Measurements from ENCODE around the gene ARHGEF17.

Gene ARHGEF17

GRCh38 chr11:73381589-73381988 lies 73.5 kb downstream of the ARHGEF17 start:
- Histone ChIP-seq H3K27ac (no peak overlapping the region), H3K9ac (no peak overlapping the region), H3K4me3 (ENCODE audit: low read depth, low read length) (no peak overlapping the region), H3K36me3 (ENCODE audit: control insufficient read depth, insufficient read depth, low read length) (no peaks in the 10 kb centered on the region), H3K79me2 (no peaks in the 10 kb centered on the region), H3K4me2 (ENCODE audit: low read length) (no peak overlapping the region), H2AFZ (no peak overlapping the region), H3K4me1 (peaks cover 3% of the 10 kb centered on the region), H3K27me3 (ENCODE audit: control insufficient read depth, insufficient read depth, low read length) (no peaks in the 10 kb centered on the region), H3K9me3 (ENCODE audit: control insufficient read depth, low read length) (no peaks in the 10 kb centered on the region)
- no peak for TF ChIP-seq CTCF (IDR thresholded peaks at IDR 0.05)

- no peaks in the 10 kb centered on the region for H3K79me2 ChIP-seq
- no peak for TF ChIP-seq CTCF (IDR thresholded peaks at IDR 0.05)
- no peaks in the 10 kb centered on the region for H3K36me3 ChIP-seq (ENCODE audit: control insufficient read depth, insufficient read depth, low read length)
- no peaks in the 10 kb centered on the region for H3K9me3 ChIP-seq (ENCODE audit: control insufficient read depth, low read length)
- H3K27me3 ChIP-seq (ENCODE audit: control insufficient read depth, insufficient read depth, low read length): no peaks in the 10 kb centered on the region
- H3K9ac ChIP-seq: no peak overlapping the region
- H3K4me3 ChIP-seq (ENCODE audit: low read depth, low read length): no peak overlapping the region
- no peak overlapping the region for H2AFZ ChIP-seq
- H3K4me2 ChIP-seq (ENCODE audit: low read length): no peak overlapping the region
- no peak overlapping the region for H3K27ac ChIP-seq
- peaks cover 3% of the 10 kb centered on the region for H3K4me1 ChIP-seq
Measured at GRCh38 chr11:73382183-73382582, 74.1 kb downstream of the ARHGEF17 start.

GRCh38 chr11:73382747-73383146 lies 74.7 kb downstream of the ARHGEF17 start:
- Histone ChIP-seq H2AFZ (no peak overlapping the region), H3K4me2 (ENCODE audit: low read length) (no peak overlapping the region), H3K4me3 (ENCODE audit: low read depth, low read length) (no peak overlapping the region), H3K27ac (no peak overlapping the region), H3K36me3 (ENCODE audit: control insufficient read depth, insufficient read depth, low read length) (no peaks in the 10 kb centered on the region), H3K27me3 (ENCODE audit: control insufficient read depth, insufficient read depth, low read length) (no peaks in the 10 kb centered on the region), H3K9ac (no peak overlapping the region), H3K9me3 (ENCODE audit: control insufficient read depth, low read length) (no peaks in the 10 kb centered on the region), H3K79me2 (no peaks in the 10 kb centered on the region), H3K4me1 (peaks cover 3% of the 10 kb centered on the region)
- no peak for TF ChIP-seq CTCF (IDR thresholded peaks at IDR 0.05)

- Histone ChIP-seq H2AFZ (no peak overlapping the region), H3K36me3 (ENCODE audit: control insufficient read depth, insufficient read depth, low read length) (no peaks in the 10 kb centered on the region), H3K27me3 (ENCODE audit: control insufficient read depth, insufficient read depth, low read length) (no peaks in the 10 kb centered on the region), H3K9ac (no peak overlapping the region), H3K4me3 (ENCODE audit: low read depth, low read length) (no peak overlapping the region), H3K27ac (no peak overlapping the region), H3K79me2 (no peaks in the 10 kb centered on the region), H3K9me3 (ENCODE audit: control insufficient read depth, low read length) (no peaks in the 10 kb centered on the region), H3K4me2 (ENCODE audit: low read length) (no peak overlapping the region), H3K4me1 (peaks cover 3% of the 10 kb centered on the region)
- TF ChIP-seq CTCF (IDR thresholded peaks at IDR 0.05): no peak
Measured at GRCh38 chr11:73383249-73384124, 75.4 kb downstream of the ARHGEF17 start.

GRCh38 chr11:73384125-73384441 lies 76.0 kb downstream of the ARHGEF17 start:
- no peak overlapping the region for H3K9ac ChIP-seq
- H3K4me3 ChIP-seq (ENCODE audit: low read depth, low read length): no peak overlapping the region
- H3K27me3 ChIP-seq (ENCODE audit: control insufficient read depth, insufficient read depth, low read length): no peaks in the 10 kb centered on the region
- H3K36me3 ChIP-seq (ENCODE audit: control insufficient read depth, insufficient read depth, low read length): no peaks in the 10 kb centered on the region
- H2AFZ ChIP-seq: no peak overlapping the region
- no peak overlapping the region for H3K27ac ChIP-seq
- no peak for TF ChIP-seq CTCF (IDR thresholded peaks at IDR 0.05)
- no peaks in the 10 kb centered on the region for H3K79me2 ChIP-seq
- no peaks in the 10 kb centered on the region for H3K9me3 ChIP-seq (ENCODE audit: control insufficient read depth, low read length)
- peaks cover 3% of the 10 kb centered on the region for H3K4me1 ChIP-seq
- no peak overlapping the region for H3K4me2 ChIP-seq (ENCODE audit: low read length)

Measured in parathyroid adenoma (tissue), 2 donors.